ENCODE results near the gene BSDC1. TPM values are rescaled to one million over a fixed set of nuclear protein-coding genes. Genes with fewer than 3 reads are reported as not detected.

BSDC1 gene
- total and polyA plus RNA-seq, 2 experiments from 2014 or later, result 22.7 to 50.7 TPM

GRCh38 chr1:32318127-32318869 is 75.9 kb downstream of the BSDC1 start (continued):
- TF ChIP-seq ZNF462 (CRISPR knock-in tag; IDR thresholded peaks at IDR 0.05) (no peak), NANOG (IDR thresholded peaks at IDR 0.05; ENCODE audit: borderline replicate concordance) (no peak)
- TF ChIP-seq, protein P1, sequence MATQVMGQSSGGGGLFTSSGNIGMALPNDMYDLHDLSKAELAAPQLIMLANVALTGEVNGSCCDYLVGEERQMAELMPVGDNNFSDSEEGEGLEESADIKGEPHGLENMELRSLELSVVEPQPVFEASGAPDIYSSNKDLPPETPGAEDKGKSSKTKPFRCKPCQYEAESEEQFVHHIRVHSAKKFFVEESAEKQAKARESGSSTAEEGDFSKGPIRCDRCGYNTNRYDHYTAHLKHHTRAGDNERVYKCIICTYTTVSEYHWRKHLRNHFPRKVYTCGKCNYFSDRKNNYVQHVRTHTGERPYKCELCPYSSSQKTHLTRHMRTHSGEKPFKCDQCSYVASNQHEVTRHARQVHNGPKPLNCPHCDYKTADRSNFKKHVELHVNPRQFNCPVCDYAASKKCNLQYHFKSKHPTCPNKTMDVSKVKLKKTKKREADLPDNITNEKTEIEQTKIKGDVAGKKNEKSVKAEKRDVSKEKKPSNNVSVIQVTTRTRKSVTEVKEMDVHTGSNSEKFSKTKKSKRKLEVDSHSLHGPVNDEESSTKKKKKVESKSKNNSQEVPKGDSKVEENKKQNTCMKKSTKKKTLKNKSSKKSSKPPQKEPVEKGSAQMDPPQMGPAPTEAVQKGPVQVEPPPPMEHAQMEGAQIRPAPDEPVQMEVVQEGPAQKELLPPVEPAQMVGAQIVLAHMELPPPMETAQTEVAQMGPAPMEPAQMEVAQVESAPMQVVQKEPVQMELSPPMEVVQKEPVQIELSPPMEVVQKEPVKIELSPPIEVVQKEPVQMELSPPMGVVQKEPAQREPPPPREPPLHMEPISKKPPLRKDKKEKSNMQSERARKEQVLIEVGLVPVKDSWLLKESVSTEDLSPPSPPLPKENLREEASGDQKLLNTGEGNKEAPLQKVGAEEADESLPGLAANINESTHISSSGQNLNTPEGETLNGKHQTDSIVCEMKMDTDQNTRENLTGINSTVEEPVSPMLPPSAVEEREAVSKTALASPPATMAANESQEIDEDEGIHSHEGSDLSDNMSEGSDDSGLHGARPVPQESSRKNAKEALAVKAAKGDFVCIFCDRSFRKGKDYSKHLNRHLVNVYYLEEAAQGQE (IDR thresholded peaks at IDR 0.05; ENCODE audit: unreplicated experiment), result no peak

DNA sequence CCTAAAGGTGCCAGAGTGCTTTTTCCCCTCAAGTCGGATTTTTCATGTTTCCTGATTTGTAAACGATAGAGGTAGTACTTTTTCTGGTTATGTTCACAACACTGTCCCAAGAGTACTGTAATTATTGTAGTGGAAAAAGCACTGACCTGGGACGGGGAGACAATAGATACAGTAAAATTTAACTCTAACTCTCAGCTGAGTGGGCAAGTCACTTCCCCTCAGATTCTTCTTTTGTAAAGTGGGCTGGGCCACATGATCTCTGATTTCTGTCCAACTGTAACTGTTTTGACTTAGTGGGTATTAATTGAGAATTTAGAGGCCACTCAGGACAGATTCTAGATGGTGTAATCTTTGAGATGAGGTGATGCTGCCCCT is 77.4 kb downstream of the BSDC1 start:
- no peak overlapping the region for H2AFZ ChIP-seq
- peaks cover 6% of the 10 kb centered on the region for H3K27me3 Mint-ChIP-seq (ENCODE audit: insufficient read depth, low read depth, poor library complexity)
- DNase-seq (ENCODE audit: low spot score), result no peak
- H3K36me3 ChIP-seq (ENCODE audit: insufficient read depth), result peaks cover 10% of the 10 kb centered on the region
- no peak for ATAC-seq
- H3K4me3 ChIP-seq, result no peak overlapping the region
- no peak overlapping the region for H3K27ac Mint-ChIP-seq
- peaks cover 29% of the 10 kb centered on the region for H4K20me1 ChIP-seq (replicated peaks; ENCODE audit: insufficient read depth)
- no peak overlapping the region for H3K4me2 ChIP-seq
- H3K4me1 Mint-ChIP-seq, result no peaks in the 10 kb centered on the region
- no peaks in the 10 kb centered on the region for H3K9me2 ChIP-seq (ENCODE audit: insufficient read depth)
- H3F3A ChIP-seq (replicated peaks; ENCODE audit: low read depth), result peaks cover 12% of the 10 kb centered on the region; the same call in 1 of the 2 replicates
- H3K4me3 Mint-ChIP-seq, result no peak overlapping the region; the same call in 2 of the 3 replicates
- no peaks in the 10 kb centered on the region; the same call in 2 of the 3 replicates for H3K9me3 Mint-ChIP-seq
- no peak overlapping the region for H3K27ac ChIP-seq (ENCODE audit: low read depth)
- peaks cover 34% of the 10 kb centered on the region; the same call in 2 of the 3 replicates for H3K36me3 Mint-ChIP-seq (ENCODE audit: low read depth)
- no peaks in the 10 kb centered on the region for H3K27me3 ChIP-seq (ENCODE audit: insufficient read depth)
- H3K4me1 ChIP-seq (ENCODE audit: insufficient read depth), result no peaks in the 10 kb centered on the region
- peaks cover 29% of the 10 kb centered on the region for H3K79me2 ChIP-seq (replicated peaks; ENCODE audit: insufficient read depth)
- TF ChIP-seq ZNF114 (CRISPR knock-in tag; IDR thresholded peaks at IDR 0.05), result no peak
- TF ChIP-seq, protein P2, sequence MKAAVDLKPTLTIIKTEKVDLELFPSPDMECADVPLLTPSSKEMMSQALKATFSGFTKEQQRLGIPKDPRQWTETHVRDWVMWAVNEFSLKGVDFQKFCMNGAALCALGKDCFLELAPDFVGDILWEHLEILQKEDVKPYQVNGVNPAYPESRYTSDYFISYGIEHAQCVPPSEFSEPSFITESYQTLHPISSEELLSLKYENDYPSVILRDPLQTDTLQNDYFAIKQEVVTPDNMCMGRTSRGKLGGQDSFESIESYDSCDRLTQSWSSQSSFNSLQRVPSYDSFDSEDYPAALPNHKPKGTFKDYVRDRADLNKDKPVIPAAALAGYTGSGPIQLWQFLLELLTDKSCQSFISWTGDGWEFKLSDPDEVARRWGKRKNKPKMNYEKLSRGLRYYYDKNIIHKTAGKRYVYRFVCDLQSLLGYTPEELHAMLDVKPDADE (IDR thresholded peaks at IDR 0.05), result no peak
- TF ChIP-seq NANOG (IDR thresholded peaks at IDR 0.05; ENCODE audit: borderline replicate concordance), result no peak
- no peak for TF ChIP-seq EZH2phosphoT487 (IDR thresholded peaks at IDR 0.05; ENCODE audit: unreplicated experiment)
- TF ChIP-seq ZNF331 (CRISPR knock-in tag; IDR thresholded peaks at IDR 0.05; ENCODE audit: low read depth), result no peak
- TF ChIP-seq, protein P1 (IDR thresholded peaks at IDR 0.05; ENCODE audit: unreplicated experiment), result no peak
- no peak for TF ChIP-seq JUNB (IDR thresholded peaks at IDR 0.05; ENCODE audit: unreplicated experiment)
- no peak for TF ChIP-seq CREB1 (CRISPR knock-in tag; IDR thresholded peaks at IDR 0.05; ENCODE audit: low read depth)

All from GM23338 (cell line).